HL-60/S4 treated with retinoic acid at 250 ng/mL for 4 days and 3 days (cell line): Measurements from ENCODE around the gene DNAJB1.

Experiments
- in situ Hi-C: fragments of 300-500 bp; cut with MboI; formaldehyde crosslinking; loops from 2 replicates; pipeline ENCODE4 v1.7.0; 2022; ENCODE audit warnings: low sequenced_read_pairs

The DNAJB1 gene

GRCh38 chr19:14517840-14518505 lies at the start of gene DNAJB1:
TSS of gene DNAJB1 (minus strand) at chr19:14518397. CDS start at chr19:14518349, 48 bp downstream.
- in situ Hi-C loops: no loop called here

- in situ Hi-C loops: loop anchor here (25.0 kb wide), 1 partner anchor 320 kb away; the partner anchor contains the start of gene OR7A17
These were observed 48.9 kb upstream of the DNAJB1 start for GRCh38 chr19:14567079-14567478.

- in situ Hi-C loops: loop anchor here (25.0 kb wide), 1 partner anchor 321 kb away; the partner anchor contains the start of gene OR7A17
These were observed 48.5 kb upstream of the DNAJB1 start for GRCh38 chr19:14566712-14567077.

GRCh38 chr19:14565765-14566711 lies 47.8 kb upstream of the DNAJB1 start:
- in situ Hi-C loops: loop anchor here (25.0 kb wide), 1 partner anchor 321 kb away; the partner anchor contains the start of gene OR7A17

GRCh38 chr19:14565298-14565679 lies 47.1 kb upstream of the DNAJB1 start:
- in situ Hi-C loops: loop anchor here (25.0 kb wide), 1 partner anchor 322 kb away; the partner anchor contains the start of gene OR7A17

GRCh38 chr19:14564652-14565297 lies 46.6 kb upstream of the DNAJB1 start:
- in situ Hi-C loops: loop anchor here (25.0 kb wide), 1 partner anchor 323 kb away; the partner anchor contains the start of gene OR7A17

GRCh38 chr19:14563989-14564651 lies 45.9 kb upstream of the DNAJB1 start:
- in situ Hi-C loops: loop anchor here (25.0 kb wide), 1 partner anchor 323 kb away; the partner anchor contains the start of gene OR7A17

GRCh38 chr19:14563590-14563926 lies 45.4 kb upstream of the DNAJB1 start:
- in situ Hi-C loops: loop anchor here (25.0 kb wide), 1 partner anchor 324 kb away; the partner anchor contains the start of gene OR7A17

DNA sequence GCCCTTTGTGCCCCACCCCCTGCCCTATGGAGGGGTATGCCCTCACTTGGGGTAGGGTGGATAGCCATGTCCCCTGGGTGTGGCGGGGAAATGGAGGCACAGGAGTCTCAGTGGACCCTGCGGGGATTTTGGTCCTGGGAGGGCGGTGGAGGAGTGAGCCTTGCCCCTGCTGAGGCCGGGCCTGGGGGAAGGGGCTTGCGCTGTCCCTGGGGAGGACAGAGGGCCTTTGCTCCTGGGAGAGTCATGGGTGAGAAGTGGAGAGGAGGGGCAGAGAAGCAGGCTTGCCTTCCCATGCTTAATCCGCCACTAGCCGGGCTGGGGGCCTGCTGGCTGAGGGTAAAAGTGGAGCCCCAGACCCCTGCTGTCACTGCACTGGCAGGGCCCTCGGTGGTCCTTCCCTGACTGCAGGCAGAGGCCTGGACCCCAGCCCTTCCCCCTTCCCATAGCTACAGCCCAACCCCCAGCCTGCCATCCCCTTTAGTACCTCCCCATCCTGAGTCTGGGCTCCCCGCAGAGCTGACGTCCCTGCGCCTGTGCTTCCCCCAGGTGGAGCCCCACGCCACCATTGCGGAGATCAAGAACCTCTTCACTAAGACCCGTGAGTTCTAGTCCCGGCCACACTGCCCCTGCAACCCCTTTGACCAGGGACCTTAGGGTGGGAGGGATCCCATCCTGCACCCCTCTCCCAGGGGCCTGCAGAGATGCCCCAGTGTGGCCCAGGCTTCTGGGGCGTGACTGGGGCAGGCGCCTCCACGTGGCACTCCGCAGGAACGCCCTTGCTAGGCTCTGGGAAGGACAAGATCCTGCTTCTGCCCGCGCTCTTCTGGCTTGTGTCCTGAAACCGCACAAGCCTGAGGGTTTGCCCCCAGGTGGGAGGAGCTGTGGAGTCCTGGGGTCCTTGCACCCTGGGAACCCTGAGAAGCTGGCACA lies 44.7 kb upstream of the DNAJB1 start:
- in situ Hi-C loops: loop anchor here (25.0 kb wide), 1 partner anchor 324 kb away; the partner anchor contains the start of gene OR7A17

DNA sequence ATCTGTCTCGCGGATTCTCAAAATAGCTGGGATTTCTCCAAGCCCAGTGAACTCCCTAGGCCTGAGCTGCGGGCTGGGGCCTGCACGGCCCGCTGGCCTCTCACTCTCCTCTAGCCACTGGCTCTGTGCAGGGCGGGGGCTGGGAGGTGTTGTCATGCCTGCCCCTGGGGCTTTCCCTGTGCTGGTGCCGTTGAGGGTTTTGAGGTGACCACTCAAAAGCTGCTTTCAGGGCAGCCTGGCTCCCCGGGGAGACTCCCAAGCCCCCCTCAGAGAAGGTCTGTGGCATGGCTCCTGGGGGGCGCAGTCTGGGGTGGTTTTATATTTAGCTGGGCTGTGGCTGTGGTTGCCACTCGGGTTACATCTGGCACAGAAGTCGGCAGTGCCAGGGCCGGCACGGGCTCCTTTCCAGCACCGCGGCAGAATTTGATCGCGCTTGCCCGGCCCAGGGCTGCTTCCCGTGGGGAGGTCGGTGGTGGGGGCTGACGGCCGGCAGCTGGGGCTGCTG lies 43.7 kb upstream of the DNAJB1 start:
- in situ Hi-C loops: loop anchor here (25.0 kb wide), 1 partner anchor 325 kb away; the partner anchor contains the start of gene OR7A17

GRCh38 chr19:14561249-14561648 lies 43.1 kb upstream of the DNAJB1 start:
- in situ Hi-C loops: loop anchor here (25.0 kb wide), 1 partner anchor 326 kb away; the partner anchor contains the start of gene OR7A17

GRCh38 chr19:14560776-14561108 lies 42.5 kb upstream of the DNAJB1 start:
- in situ Hi-C loops: loop anchor here (25.0 kb wide), 1 partner anchor 327 kb away; the partner anchor contains the start of gene OR7A17

- in situ Hi-C loops: loop anchor here (25.0 kb wide), 1 partner anchor 327 kb away; the partner anchor contains the start of gene OR7A17
These were observed 41.9 kb upstream of the DNAJB1 start for GRCh38 chr19:14559916-14560775.

GRCh38 chr19:14558370-14559066 lies 40.3 kb upstream of the DNAJB1 start:
- in situ Hi-C loops: loop anchor here (25.0 kb wide), 1 partner anchor 329 kb away; the partner anchor contains the start of gene OR7A17

GRCh38 chr19:14556662-14557188 lies 38.5 kb upstream of the DNAJB1 start:
- in situ Hi-C loops: loop anchor here (25.0 kb wide), 1 partner anchor 331 kb away; the partner anchor contains the start of gene OR7A17

DNA sequence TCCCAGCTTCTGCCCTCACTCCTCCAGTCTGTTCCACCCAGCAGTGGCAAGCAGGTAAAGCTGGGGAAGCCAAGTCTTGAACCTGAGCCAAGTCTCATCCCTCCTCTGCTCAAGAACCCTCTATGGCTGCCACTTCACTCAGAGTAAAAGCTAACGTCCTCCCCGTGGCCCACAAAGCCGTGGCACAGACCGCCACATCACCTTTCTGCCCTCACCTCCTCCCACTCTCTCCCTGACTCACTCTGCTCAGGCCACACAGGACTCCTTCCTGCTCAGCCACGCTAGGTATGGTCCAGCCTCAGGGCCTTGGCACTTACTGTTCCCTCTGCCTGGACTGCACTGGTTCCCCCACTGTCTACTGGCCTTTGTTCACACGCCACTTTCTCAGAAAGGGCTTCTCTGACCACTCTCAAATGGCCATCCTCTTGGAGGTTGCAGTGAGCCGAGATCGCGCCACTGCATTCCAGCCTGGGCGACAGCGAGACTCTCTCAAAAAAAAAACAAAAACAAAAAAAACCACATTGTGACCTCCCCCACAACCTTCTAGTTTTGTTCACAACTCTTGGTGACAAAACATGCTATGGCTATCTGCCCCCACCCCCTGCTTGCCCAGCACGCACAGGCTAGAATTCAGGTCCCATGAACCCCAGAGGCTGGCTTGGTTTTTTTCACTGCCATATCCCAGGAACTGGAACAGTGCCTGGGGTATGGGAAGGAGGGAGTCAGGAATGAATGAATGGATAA lies 37.9 kb upstream of the DNAJB1 start:
- in situ Hi-C loops: loop anchor here (25.0 kb wide), 1 partner anchor 331 kb away; the partner anchor contains the start of gene OR7A17
